Neural cell (in vitro differentiated cells): Measurements from ENCODE around the gene CSF2RB.

Source experiments
- CTCF ChIP-seq: fragments of 450-650 bp; IDR thresholded peaks from 2 replicates; pipeline ENCODE4 v1.5.1; 2014; ENCODE audit warnings: antibody characterized with exemption, mild to moderate bottlenecking, moderate library complexity; ENCODE audit not compliant: poor library complexity, severe bottlenecking
- EP300 ChIP-seq: fragments of 450-650 bp; conservative IDR thresholded peaks from 2 replicates; pipeline ENCODE4 v1.6.1; 2014; ENCODE audit warnings: antibody characterized with exemption, mild to moderate bottlenecking, moderate library complexity; ENCODE audit not compliant: poor library complexity, severe bottlenecking
- EZH2 ChIP-seq: fragments of 200-600, 300-800 bp; shearing (Covaris generic), sonication (generic); IDR thresholded peaks from 2 replicates; pipeline ENCODE4 v1.6.1; 2014; ENCODE audit warnings: antibody characterized with exemption, low read length, borderline replicate concordance, mild to moderate bottlenecking; ENCODE audit not compliant: insufficient read depth, poor library complexity, severe bottlenecking
- MXI1 ChIP-seq: fragments of 450-650 bp; conservative IDR thresholded peaks from 2 replicates; pipeline ENCODE4 v1.6.1; 2014; ENCODE audit warnings: antibody characterized with exemption, mild to moderate bottlenecking; ENCODE audit not compliant: poor library complexity, severe bottlenecking
- POLR2AphosphoS5 ChIP-seq: IDR thresholded peaks from 2 replicates; pipeline ENCODE4 v1.6.1; 2012
- RAD21 ChIP-seq: fragments of 450-650 bp; conservative IDR thresholded peaks from 2 replicates; pipeline ENCODE4 v1.6.1; 2014; ENCODE audit warnings: antibody characterized with exemption, mild to moderate bottlenecking, moderate library complexity
- REST ChIP-seq: IDR thresholded peaks from 2 replicates; pipeline ENCODE4 v1.6.1; 2012; ENCODE audit warnings: borderline replicate concordance
- SMC3 ChIP-seq: fragments of 450-650 bp; conservative IDR thresholded peaks from 2 replicates; pipeline ENCODE4 v1.6.1; 2014; ENCODE audit warnings: antibody characterized with exemption, mild to moderate bottlenecking, moderate library complexity; ENCODE audit not compliant: poor library complexity
- TAF1 ChIP-seq: IDR thresholded peaks from 2 replicates; pipeline ENCODE4 v1.6.1; 2012; ENCODE audit warnings: low read depth

GRCh38 chr22:36953239-36954080 lies 40.0 kb downstream of the CSF2RB start:
- TF ChIP-seq POLR2AphosphoS5: no peak
- TF ChIP-seq CTCF: no peak
- no peak for TF ChIP-seq REST
- TF ChIP-seq TAF1: no peak
- no peak for TF ChIP-seq RAD21
- no peak for TF ChIP-seq EP300
- no peak for TF ChIP-seq MXI1
- no peak for TF ChIP-seq EZH2
- TF ChIP-seq SMC3: no peak
